Activated CD8-positive, alpha-beta memory T cell treated with anti-CD3 and anti-CD28 coated beads, Interleukin-2, amount 50 U/mL, for 24 hours (primary cell): Measurements from ENCODE around the gene KIF16B.
"Not testable (repeated sequence)": the region's sequence is repeated elsewhere in the genome, so short reads cannot be mapped to it uniquely, and the experiment has no call there.

Experiments used
- DNase-seq: peaks from one replicate; pipeline ENCODE4 v3.0.0-alpha.2; 2020; ENCODE audit errors: extremely low read depth

Gene KIF16B

DNA sequence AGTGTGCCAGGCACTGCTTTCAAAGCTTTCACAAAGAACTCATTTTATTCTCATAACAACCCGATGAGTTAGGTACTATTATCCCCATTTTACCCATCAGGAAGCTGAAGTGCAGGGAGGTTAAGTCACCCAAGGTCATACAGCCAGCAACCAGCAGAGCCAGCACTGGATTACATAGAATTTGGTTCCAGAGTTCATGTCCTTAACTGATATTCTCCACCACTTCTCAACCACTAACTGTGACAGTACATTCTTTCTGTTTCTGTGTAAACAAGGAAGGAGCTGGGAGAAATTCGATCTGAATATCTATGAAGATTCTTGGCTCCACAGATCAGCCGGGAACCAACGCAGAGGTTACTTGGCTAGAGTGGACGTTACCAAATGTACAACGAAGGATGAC, 98.0 kb downstream of the KIF16B start:
- no peak for DNase-seq

DNA sequence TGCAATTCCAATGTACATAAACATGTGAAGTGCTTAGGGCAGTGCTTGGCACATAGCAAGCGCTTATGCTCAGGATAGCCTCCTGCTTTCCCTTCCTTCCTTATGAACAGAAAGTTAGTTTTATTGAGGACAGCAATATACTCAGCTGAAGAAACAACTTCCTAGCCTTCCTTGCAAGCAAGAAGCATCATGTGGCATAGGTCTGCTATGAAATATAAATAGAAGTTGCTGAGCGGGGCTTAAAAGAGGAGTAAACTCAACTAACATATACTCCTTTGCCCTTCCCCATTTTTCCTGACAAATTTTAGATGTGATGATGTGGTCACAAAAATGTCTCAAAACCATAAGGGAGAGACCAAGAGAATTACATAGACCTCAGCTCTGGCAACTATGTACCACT, 98.9 kb downstream of the KIF16B start:
- DNase-seq = no peak

DNA sequence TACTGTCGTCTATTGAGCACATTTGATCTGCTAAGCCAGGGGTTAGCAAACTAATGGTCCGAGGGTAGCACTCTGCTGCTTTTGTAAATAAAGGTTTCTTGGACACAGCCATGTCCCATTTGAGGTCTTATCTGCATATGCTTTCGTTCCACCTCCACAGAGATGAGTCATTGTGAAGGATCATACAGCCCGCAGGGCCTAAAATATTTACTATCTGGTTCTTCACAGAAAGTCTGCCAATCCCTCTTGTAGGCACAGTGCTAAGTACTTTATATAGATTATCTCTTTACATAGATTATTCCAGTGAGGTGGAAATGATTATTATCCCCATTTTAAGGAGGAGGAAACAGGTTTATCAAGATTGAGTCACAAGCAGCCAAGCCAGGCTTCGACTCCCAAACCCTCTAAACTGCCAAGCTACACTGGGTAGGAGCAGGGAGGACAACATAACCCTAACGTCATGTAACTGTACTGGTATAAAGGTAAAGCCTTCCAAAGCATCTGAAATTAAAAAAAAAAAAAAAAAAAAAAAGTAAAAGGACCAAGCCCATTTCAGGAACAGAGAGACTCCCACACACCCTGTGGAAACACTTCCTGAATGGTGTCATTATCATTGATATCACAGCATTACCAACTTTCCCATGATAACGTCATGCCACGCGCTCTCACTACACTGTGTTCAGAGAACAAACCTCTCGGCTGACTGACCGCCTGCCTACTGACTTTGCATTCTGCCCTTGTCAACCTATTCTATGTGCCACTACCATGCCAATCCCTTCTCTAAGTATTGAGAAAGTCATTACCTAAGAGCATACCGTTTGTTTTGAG, 101.0 kb downstream of the KIF16B start:
- DNase-seq = no peak

DNA sequence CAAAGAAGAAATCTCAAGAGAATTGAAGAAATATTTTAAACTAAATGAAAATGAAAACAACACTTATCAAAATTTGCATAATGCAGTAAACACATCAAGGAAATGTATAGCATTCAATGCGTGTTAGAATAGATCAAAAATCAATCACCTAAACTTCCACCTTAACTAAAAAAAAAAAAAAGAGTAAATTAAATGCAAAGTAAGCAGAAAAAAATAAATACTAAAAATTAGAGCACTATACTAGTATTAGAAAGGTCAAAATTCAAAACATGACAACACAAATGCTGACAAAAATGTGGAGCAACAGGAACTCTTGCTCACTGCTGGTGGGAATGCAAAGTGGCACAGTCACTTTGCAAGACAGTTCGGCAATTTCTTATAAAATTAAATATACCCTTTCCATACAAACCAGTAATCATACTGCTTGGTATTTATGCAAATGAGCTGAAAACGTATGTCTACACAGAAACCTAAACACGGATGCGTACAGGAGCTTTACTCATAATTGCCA, 103.8 kb downstream of the KIF16B start:
- DNase-seq = no peak

DNA sequence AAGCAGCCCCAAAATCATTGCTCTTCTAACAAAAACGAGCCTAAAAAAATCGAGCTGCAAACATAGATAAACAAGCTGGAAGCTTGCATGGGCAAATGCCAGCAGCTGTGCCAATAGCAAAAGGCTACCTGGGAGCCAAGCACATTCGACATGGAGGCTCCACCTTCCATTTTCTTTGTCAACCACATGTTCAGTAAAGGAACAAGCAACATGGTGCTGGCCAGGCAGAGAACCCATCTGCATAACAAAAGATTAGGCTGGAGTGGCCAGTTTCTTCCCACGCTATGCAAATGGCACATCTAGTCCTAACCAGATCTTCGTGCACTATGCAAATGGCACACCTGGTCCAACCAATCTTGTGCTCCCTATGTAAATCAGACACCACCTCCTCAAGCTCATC, 110.5 kb downstream of the KIF16B start:
- no peak for DNase-seq

DNA sequence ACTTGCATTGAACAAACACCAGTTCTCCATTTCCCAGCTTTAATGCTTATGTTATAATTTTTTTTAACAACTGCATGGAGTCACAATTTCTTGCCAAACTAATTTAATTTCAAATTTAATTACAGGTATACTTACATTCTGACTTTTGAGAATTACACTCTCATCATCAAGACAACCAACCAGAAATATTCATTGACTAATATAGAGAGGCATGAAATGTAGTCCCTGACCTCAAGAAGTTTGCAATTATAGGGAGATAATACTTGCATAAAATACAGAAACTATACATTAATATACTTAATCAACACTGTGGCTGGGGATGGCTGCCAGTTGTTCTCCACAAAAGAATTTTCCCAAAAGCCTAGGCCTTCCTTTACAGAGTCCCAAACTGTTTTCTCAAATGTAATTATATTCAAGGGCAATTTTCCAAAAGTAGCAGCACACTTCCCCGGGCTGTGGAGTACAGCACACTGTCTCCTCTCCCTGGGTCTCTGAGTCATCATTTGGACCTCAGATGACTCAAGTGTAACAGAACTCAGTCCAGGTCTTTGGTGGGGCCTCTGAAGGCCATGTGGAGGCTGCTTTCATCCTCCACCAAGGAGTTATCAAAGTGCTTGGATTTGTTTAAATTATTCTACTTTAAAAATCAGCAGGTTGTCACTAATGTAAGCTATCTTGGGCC, 114.1 kb downstream of the KIF16B start:
- DNase-seq = no peak

DNA sequence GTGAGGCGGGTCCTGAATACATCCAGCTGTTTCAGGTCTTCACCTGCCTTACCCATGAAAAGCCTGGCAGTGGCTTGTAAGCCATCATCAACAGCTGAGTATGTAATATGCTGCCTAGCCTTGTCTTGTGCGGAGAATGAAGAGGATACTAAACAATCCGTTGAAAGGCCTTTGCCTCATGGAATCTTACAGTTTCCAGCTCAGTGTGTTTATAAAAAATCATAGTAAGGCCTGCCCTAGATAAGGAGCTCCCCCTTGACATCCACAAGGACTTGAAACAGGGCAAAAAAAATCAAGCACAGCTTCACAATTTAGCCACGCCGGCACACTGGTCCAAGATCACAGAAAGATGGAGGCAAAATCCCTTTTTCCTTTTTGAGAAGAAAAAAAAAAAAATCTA, 115.7 kb downstream of the KIF16B start:
- DNase-seq = no peak

DNA sequence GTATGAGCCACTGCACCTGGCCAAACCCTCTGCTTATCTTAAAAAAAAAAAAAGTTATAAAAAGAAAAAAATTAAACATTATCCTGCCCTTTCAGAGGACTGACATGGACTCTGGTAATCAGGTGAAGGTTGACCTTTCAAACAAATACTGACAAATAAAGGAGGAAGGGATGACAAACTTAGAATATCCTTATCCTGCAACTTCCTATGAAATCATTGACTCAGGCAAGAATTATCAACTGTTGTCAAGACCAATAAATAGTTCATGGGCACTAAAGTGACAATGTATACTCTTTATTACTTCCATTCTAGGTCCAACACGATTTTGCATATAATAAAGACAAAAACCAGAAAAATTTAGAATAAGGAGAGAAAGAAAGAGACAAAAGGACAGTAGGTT, 117.9 kb downstream of the KIF16B start:
- no peak for DNase-seq

DNA sequence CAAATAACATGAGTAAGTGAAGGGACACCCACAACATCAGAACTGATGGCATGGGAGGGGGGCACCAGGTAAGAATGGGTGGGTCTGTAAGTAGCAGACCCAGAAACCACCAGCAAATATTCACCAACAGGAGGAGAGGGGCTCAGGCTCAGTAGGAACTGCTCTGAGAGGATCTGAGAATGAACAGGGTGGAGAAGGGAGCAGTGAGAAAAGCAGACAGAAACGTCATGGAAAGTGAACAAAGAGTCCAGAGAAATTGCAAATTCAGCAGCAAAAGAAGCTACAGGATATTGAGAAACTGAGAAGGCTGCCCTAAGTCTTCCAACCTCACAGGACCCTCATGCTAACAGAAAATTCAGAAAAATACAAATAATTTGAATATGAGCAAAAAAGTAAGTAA, 121.3 kb downstream of the KIF16B start:
- no peak for DNase-seq

DNA sequence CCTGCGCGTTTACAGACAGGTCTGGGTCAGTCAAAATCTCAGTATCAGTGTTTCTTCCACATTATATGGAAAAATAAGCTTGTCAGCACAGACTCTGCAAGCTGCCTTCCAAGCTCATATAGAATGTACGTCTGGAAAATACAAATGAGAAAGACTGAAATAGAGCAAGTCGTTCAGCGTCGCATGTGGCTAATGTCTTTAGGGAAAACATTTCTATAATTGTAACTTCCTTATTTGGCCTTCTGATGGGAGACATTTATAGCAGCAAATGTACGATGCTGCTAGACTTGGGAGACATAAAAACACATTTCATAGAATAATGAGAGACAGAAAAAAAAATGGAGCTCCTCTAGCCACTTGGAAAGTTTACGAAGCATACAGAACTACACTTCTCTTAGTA, 122.2 kb downstream of the KIF16B start:
- DNase-seq = no peak

DNA sequence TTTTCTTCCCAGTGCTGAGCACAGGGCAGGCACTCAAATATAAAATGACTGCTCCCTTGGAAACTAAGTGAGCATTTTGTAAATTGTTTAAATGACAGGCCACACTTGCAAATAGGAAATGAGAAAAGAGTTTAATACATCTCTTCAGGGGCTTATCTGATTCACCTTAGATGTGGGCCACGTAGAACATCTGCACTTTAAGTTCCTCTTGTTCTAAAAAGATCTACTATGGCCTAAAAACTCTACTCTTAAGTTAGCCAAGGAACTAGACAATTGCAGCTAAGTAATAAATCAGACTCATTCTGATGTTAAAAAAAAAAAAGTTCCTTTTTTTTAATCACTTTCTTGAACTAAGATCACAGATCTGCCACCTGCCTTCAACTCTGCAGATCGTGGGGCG, 126.3 kb downstream of the KIF16B start:
- DNase-seq = no peak

DNA sequence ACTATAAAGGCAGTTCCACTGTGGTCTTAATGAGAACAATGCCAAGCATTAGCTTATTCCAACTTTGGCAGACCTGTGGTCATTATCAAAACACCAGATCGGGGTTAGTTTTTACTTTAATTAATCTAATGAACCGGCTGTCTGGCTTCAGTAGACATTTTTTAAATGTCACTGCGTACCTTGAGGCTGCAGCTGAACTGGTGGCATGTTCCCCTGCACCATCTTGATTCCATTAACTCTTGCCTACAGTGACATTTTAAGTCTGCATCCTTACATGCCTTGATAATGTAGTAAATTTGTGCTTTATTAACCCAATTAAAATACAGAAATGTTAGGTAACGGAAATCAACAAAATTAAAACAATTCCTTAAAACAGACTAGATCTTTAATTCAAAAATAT, 127.0 kb downstream of the KIF16B start:
- DNase-seq = no peak

DNA sequence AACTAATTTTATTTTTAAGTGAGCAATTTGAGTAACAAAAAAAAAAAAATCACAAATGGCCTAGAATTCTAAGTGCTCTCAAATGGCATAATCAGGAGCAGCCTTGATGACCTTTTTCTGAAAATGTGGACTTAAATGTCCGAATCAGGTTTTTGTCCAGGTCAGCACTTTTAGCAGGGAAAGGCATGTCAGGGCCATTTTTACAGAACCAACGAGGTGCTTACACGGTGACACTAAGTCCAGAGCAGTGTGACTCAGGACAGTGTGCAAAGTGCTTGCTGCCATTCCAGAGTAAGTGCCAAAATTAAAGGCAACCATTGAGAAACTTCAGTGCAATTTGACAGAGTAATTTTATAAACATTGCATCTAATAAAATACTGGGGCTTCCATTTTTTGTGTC, 127.8 kb downstream of the KIF16B start:
- no peak for DNase-seq

DNA sequence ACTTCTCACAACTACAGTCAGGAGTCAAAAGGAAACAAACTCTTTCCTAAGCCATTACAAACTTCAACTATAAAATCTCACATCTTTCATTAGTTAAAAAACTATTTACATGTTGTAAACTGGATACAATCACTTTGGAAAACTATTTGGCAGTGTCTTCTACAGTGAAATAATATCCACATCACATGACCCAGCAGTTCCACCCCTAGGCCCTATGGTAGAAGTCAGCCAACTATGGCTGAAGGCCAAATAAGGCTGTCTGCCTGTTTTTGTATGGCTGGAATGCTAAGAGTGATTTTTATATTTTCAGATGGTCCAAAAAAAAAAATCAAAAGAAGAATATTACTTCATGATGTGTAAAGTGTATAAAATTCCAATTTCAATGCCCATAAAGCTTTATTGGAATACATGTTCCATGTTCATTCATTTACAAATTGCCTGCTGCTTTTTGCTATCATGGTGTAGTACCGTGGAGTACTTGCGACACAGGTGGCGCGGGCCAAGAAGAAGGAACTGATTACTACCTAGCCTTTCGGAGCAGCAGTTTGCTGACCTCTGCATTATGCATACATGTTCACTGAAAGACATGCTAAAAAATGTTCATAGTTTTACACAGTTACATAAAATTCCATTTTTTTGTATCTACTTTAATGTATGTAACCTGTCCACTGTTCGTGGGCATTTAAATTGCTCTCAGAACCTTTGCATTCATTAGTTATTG, 129.0 kb downstream of the KIF16B start:
- no peak for DNase-seq

DNA sequence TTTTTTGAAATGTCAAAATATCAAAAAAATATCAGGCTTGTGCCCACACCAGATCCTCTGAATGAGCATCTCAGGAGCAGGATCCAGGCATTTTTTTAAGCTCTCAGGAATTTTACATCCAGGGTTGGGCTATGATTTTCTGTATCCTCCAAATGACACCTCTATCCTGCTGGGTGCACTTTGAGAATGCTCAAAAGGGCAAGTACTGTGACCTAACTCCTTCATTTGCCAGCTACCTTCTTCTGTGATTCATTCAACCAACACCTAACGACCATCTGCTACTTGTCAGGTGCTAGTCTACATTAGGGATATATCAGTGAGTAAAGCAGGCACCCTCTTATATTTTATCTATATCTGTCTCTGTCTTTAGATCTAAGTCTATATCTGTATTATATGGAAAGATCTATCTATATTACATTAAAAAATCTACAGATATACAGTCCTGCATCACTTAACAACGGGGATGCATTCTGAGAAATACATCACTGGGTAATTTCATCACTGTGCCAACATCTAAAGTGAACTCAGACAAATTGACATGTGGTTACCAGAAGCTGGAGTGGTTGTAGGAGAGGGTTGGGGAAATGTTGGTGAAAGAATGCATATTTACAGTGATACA, 131.6 kb downstream of the KIF16B start:
- DNase-seq = no peak

DNA sequence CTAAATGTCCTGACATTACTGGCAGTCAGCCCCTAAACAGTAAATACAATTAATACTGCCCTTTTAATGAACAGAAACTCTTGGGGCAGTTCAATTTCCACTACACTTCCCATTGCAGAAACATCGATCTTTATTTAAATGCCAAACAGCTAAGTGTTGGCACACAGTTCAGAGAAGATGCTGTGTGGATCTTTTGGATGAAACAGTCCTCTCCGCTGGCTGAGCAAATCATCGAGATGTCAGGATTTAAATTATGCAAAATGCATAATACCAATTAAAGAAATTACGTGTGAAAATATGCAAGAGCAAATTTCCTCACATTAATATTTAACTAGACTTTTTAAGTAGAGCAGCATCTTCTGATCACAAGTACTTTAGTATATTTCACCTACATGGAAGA, 132.6 kb downstream of the KIF16B start:
- no peak for DNase-seq

DNA sequence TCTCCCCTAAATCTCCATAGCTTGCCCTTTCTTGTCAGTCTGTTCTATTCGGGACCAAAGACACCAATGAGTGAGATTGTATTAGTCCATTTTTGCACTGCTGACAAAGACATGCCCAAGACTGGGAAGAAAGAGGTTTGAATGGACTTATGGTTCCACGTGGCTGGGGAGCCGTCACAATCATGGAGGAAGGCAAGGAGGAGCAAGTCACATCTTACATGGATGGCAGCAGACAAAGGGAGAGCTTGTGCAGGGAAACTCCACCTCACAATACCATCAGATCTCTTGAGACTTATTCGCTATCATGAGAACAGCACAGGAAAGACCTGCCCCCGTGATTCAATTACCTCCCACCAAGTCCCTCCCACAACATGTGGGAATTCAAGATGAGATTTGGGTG, 133.7 kb downstream of the KIF16B start:
- not testable (repeated sequence) for DNase-seq

DNA sequence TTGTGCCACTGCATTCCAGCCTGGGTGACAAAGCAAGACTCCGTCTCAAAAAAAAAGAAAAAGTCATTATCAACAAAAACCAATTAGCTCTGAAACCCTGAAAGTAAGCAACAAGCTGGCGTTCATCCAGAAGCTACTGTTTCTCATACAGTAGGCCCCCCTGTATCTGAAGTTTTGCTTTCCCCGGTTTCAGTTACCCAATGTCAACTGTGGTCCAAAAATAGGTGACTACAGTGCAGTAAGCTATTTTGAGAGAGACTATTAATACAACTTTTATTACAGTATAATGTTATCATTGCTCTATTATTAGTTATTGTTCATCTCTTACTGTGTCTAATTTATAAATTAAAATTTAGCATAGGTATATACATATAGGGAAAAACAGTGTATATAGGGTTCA, 135.1 kb downstream of the KIF16B start:
- DNase-seq = no peak

DNA sequence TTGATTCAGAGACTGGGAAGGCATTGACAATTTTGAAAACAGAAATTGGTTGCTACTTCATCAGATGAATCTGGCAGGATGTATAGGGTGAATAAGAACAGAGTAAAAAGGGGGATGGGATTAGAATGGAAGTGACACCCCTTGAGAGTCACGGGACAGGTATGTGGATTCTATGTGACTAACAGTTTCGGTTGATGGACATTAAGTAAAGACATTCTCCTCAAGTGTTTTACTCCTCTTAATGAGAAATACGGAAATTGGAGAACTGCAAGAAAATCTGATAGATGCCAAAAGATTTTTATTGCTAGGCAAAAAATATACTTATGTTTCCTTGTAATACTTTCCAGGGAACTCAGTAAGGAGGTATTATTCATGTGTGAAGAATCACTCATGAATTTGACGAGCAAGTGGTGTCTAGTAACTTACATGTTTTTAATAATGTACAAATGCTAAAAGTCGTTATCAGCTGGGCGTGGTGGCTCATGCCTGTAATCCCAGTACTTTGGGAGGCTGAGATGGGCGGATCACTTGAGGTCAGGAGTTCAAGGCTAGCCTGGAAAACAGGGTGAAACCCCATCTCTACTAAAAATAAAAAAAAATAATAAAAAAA, 135.8 kb downstream of the KIF16B start:
- DNase-seq = no peak

DNA sequence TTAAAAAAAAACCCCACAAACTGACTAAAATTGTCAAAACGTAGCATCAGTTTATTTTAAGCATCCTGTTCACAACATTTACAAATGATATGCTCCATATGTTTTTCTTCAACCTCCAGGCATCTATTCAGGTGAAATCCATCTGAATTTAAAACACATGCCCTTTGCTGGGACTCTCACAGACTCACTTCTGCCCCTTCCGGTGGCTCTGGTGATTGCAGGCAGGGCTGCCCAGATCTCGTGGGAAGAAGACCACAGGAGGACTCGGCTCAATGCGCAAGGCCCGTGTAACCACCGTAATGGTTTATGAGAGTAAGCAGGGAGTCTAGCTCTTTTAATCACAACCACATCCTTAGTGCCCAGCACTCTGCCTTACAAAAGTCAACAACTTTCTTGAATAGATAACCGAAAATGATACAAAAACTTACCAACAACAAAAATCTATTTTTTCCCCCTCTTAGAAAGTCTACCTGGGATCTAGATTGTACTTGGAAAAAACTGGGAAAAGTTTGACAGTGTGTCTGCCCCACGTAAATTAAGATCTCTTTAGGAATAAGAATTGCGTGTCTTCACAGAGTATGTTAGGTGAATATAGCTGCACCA, 139.1 kb downstream of the KIF16B start:
- DNase-seq = no peak

DNA sequence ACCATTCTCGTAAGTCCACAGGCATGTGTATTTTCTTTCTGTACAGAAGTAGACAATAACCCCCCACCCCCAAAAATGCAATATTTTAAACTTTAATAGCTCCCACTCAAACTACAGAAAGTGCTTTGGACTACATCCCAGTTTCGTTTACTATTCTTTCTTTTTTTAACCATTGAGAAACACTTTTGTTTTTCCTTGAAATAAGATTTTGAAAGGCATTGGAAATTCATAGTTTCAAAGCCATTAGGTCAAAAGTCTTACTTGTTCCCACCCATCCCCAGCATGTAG, 140.0 kb downstream of the KIF16B start:
- no peak for DNase-seq
